Activated naive CD8-positive, alpha-beta T cell treated with anti-CD3 and anti-CD28 coated beads, Interleukin-2, amount 10 ng/mL, durations not matched to agents 7 days and 5 days (primary cell): ENCODE measurements around the gene TPRA1. TPM values are rescaled to one million over a fixed set of nuclear protein-coding genes. Genes with fewer than 3 reads are reported as not detected.
"Not testable (repeated sequence)": the region's sequence is repeated elsewhere in the genome, so short reads cannot be mapped to it uniquely, and the experiment has no call there.

Experiments used
- ATAC-seq: fragments of 150-1000 bp; cut with Tn5 transposase; one replicate; pipeline ENCODE4 v1.10.0; 2021; ENCODE audit warnings: low read depth, moderate library complexity
- POLR2A ChIA-PET: fragments of 350-600 bp; sonication (Branson Sonifier 250); formaldehyde crosslinking; loops from one replicate; lab custom pipeline; 2021; ENCODE audit warnings: antibody characterized with exemption; lab: Charles Lee
- DNase-seq: peaks from one replicate; pipeline ENCODE4 v3.0.0; 2021
- H3K27ac Mint-ChIP-seq: one replicate; pipeline ENCODE4 v1.8.0; 2022; ENCODE audit warnings: mild to moderate bottlenecking, mixed read lengths
- H3K27me3 Mint-ChIP-seq: one replicate; pipeline ENCODE4 v1.8.0; 2022; ENCODE audit warnings: mild to moderate bottlenecking, moderate library complexity, mixed read lengths
- H3K36me3 Mint-ChIP-seq: one replicate; pipeline ENCODE4 v1.8.0; 2021; ENCODE audit warnings: mild to moderate bottlenecking, mixed read lengths
- H3K4me1 Mint-ChIP-seq: one replicate; pipeline ENCODE4 v1.8.0; 2021; ENCODE audit warnings: mixed read lengths
- H3K4me3 Mint-ChIP-seq: one replicate; pipeline ENCODE4 v1.8.0; 2022; ENCODE audit warnings: mild to moderate bottlenecking, moderate library complexity, mixed read lengths
- H3K9me3 Mint-ChIP-seq: one replicate; pipeline ENCODE4 v1.8.0; 2021; ENCODE audit warnings: mixed read lengths
- microRNA-seq: library from miRNA; unstranded; fragments of <30 nt; microRNA quantifications from one replicate; pipeline ENCODE4 v1.2.0, GENCODE V29; 2022
- total RNA-seq, 2 experiments: library from RNA; stranded (reverse); gene quantifications; one replicate each; pipeline ENCODE4 v1.2.3, GENCODE V29; 2021

The TPRA1 gene
- total RNA-seq, 2 experiments from 2014 or later = 33.6 to 33.9 TPM

DNA sequence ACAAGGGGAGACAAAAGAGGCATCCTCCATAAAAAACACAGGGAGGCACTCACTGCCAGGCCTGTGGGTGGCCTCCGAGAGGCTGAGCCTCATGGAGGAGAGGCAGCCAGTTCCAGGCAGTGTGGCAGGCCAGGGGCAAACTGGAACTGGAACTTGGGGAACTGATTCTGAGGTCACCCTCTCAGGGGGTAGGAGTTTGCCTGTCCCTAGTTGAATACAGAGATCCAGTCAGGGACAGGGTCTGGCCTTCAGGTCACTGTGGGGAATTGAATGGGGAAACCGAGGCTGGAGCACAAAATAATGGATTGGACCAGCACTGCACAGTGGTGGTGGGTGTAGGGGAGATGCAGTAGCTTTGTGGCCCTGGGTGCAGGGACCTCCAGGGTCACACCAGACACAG is 58.7 kb downstream of the TPRA1 start:
- H3K4me1 Mint-ChIP-seq = no peaks in the 10 kb centered on the region
- POLR2A ChIA-PET = no interaction called here
- H3K27ac Mint-ChIP-seq = no peak overlapping the region
- no peaks in the 10 kb centered on the region for H3K36me3 Mint-ChIP-seq
- no peak overlapping the region for H3K4me3 Mint-ChIP-seq
- peaks cover 6% of the 10 kb centered on the region for H3K27me3 Mint-ChIP-seq
- no peak for ATAC-seq
- H3K9me3 Mint-ChIP-seq = no peaks in the 10 kb centered on the region
- DNase-seq = no peak

DNA sequence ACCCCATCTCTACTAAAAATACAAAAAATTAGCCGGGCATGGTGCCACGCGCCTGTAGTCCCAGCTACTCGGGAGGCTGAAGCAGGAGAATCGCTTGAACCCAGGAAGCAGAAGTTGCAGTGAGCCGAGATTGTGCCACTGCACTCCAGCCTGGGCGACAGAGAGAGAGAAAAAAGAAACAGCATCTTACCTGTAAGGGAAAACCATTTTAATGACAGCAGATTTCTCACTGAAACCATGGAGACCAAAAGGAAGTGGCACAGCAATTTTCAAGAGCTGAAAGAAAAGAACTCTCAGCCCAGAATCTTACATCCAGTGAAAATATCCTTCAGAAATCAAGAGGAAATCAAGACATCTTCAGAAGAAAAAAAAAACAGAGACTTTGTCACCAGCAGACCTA is 59.7 kb downstream of the TPRA1 start:
- H3K36me3 Mint-ChIP-seq, DNase-seq, H3K4me1 Mint-ChIP-seq, H3K27me3 Mint-ChIP-seq, H3K4me3 Mint-ChIP-seq, H3K27ac Mint-ChIP-seq, ATAC-seq, POLR2A ChIA-PET, H3K9me3 Mint-ChIP-seq: not testable (repeated sequence)

DNA sequence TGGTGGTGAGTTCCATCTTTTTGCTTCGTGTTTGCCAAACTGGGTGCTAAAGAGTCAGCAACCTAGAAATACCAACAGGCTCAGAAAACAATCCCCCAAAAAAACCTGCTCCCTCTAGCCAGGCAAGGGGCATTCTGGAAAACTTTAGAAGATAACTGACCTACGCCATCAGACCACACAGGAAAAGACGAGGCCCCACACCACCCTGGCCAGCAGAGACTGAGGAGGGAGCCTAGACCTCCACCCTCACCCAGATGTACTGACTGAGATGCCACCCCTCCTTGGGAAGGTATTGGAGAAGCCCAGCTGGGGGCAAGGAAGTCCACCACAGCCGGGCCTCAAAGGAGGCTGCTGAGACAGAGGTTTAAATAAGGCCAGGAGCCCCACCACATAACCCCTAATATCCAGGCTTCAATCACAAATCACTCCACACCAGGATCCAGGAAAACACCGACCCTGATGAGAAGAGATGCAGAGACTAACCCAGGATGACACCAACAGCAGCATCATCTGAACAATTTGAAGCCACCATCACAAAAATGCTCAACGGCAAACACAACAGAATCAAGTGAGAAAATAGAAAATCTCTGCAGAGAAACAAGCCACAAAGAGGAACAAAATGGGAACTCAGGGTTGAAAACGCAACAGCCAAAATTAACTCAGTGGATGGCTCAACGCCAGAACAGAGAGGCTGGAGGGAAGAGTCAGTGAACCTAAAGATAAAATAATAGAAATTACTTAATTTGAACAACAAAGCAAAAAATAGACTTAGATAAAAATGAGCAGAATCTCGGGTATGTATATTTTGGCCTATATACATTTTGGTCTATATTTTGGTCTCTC is 61.0 kb downstream of the TPRA1 start:
- Mint-ChIP-seq H3K4me1 (no peaks in the 10 kb centered on the region), H3K4me3 (no peak overlapping the region), H3K36me3 (no peaks in the 10 kb centered on the region), H3K9me3 (no peaks in the 10 kb centered on the region), H3K27me3 (peaks cover 8% of the 10 kb centered on the region), H3K27ac (no peak overlapping the region)
- ATAC-seq = no peak
- DNase-seq = no peak
- POLR2A ChIA-PET = no interaction called here

DNA sequence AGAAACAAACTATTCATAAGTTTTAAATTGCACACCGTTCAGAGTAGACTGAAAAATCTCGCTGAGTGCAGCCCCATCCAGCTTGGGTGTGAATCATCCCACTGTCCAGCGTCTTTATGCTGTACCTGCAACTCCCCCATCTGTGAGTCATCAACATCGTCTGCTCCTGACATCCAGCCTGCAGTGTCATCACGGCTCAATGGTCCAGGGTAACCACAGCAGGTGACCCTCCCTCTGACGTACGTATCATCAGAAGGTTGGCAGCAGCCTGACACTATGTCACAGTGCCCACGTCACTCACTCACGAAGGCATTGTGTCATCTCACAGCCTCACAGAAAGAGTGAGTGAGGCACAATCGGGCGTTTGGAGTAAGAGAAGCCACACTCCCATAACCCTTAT is 65.2 kb downstream of the TPRA1 start:
- ATAC-seq = no peak
- no peak for DNase-seq
- H3K4me1 Mint-ChIP-seq = no peaks in the 10 kb centered on the region
- POLR2A ChIA-PET = no interaction called here
- H3K4me3 Mint-ChIP-seq = no peak overlapping the region
- H3K9me3 Mint-ChIP-seq = peaks cover 3% of the 10 kb centered on the region
- no peak overlapping the region for H3K27ac Mint-ChIP-seq
- no peaks in the 10 kb centered on the region for H3K36me3 Mint-ChIP-seq
- H3K27me3 Mint-ChIP-seq = peaks cover 21% of the 10 kb centered on the region

DNA sequence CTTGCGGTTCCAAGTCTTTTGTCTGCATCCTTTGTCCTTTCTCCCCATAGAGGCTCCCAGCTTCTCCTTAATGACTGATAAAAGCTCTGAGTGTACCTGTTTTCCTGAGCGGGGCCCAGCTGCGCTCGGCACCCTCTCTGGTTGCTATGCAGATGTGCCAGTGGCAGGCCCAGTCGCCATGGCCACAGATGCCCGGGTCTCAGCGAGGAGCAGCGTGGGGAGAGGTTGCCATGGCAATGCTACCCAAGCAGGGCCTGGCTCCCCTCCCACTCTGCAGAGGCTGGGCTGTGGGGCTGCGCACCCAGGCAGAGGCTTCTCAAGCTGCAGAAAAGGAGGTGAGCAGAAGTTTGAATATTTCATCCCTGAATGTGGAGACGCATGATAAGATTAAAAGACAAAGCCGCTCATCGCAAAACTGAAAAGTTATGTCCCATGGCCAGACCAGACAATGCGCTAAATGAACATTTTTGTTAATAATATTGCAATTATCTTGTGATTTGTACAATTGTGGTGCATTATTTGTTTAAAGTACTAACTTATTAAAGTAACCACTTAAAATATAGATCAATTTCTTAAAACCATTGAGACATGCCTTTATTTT is 66.1 kb downstream of the TPRA1 start:
- Mint-ChIP-seq H3K4me1 (no peaks in the 10 kb centered on the region), H3K27ac (no peak overlapping the region), H3K4me3 (no peak overlapping the region), H3K36me3 (no peaks in the 10 kb centered on the region), H3K9me3 (peaks cover 3% of the 10 kb centered on the region), H3K27me3 (peaks cover 21% of the 10 kb centered on the region)
- POLR2A ChIA-PET = no interaction called here
- no peak for ATAC-seq
- DNase-seq = no peak

Small RNA genes lying within 50 kb of the gene (microRNA-seq; reads per million reads assigned to microRNA genes)
- not detected for gene MIR6825
- not detected for gene MIR7976

Other genes with a start within 250 kb of the TPRA1 start
- 100 to 1,000 TPM; 131 to 140 TPM for gene MCM2, start 7.7 kb upstream of the TPRA1 start, total RNA-seq
- gene PODXL2, start 38.5 kb upstream of the TPRA1 start, total RNA-seq = 1 to 10 TPM; 2.2 TPM
- 10 to 100 TPM; 63.4 to 65.5 TPM for gene ABTB1, start 82.2 kb upstream of the TPRA1 start, total RNA-seq
- 1 to 10 TPM; 2.1 to 3.6 TPM for gene MGLL, start 231.8 kb upstream of the TPRA1 start, total RNA-seq